ENCODE measurements around the gene IL17B.

IL17B gene

DNA sequence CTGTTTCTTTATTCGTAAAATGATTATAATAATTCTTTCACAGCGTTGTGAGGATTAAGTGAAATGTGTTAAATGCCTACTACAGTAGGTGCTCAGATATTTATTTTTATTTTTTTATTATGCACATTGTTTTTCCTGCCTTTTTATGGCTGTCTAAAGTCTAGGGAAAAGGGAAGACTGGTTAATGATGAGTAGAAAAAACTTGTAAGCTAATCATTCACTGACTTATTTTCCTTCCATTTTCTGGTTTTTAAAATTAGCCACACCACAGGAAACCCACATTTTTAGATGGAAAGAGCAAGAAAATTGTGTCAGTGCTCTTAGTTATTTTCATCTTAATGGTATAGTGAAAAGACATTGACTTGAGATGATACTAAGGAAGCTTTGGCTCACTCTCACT, 25.2 kb downstream of the IL17B start:
- DNase-seq = no peak

DNA sequence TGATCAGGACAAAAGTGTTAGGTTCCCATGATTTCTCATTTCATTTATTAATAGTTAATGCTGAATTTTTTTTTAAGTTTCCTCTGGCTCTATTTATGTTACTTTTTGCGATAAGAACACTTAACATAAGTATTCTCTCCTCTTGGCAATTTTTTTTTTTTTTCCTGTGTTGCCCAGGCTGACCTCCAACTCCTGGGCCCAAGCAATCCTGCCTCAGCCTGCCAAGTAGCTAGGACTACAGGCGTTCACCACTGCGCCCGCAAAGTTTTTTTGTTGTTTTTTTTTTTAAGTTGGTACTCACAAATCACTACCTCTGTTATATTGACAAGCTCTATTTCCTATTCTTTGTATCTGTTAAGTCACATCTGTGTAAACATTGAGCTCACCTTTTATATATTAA, 26.9 kb downstream of the IL17B start:
- DNase-seq = no peak

DNA sequence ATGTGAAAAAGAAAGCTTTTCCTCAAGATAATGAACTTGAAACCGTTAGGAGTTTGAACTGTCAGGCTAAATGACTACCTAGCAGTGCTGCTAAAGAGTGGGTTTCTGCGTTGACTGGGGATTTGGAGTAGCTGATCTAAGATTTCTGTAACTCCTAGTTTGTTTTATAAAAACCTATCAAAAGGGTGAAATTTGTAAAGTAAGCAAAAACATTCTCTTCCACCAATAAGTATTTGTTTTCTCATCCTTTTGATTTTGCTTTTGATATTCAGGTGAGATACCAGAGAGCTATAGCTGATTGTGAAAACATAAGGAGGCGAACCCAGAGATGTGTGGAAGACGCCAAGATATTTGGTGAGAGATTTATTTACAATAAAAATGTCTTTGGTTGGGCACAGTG, 29.7 kb downstream of the IL17B start:
- DNase-seq = no peak

DNA sequence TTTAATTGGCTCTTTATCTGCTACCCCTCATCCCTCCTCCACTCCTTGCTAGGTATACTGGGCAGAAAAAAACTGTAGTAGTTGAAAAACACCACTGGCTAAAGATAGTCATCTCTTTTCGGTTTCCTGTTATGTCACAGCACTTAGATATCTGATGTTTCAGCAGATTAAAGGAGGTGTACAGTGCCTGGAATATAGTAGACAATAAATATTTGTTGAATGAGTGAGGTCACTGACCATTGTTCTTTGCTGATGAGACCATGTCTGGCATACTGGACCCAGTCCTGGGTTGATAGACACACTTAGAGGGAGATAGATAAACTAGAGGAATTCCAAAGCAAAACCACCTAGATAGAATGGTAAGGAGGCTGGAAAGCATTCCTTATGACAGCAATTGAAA, 30.6 kb downstream of the IL17B start:
- DNase-seq = peak; percentile 79

DNA sequence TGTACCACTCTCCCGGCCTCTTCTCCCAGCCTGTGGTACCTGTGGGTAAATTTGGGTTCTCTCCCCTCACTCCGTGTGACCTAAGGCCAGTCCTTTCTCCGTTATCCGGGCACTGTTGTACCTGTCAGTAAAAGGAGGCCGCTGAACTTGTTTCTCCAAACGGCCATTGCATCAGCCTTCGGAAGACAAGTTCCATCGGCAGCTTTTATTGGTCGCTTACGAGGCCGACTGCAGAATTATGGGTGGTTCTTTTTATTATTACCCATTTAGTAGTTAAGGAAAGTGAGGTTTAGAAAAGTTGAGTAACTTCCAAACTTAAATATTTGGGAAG, 33.2 kb downstream of the IL17B start:
- DNase-seq = no peak

DNA sequence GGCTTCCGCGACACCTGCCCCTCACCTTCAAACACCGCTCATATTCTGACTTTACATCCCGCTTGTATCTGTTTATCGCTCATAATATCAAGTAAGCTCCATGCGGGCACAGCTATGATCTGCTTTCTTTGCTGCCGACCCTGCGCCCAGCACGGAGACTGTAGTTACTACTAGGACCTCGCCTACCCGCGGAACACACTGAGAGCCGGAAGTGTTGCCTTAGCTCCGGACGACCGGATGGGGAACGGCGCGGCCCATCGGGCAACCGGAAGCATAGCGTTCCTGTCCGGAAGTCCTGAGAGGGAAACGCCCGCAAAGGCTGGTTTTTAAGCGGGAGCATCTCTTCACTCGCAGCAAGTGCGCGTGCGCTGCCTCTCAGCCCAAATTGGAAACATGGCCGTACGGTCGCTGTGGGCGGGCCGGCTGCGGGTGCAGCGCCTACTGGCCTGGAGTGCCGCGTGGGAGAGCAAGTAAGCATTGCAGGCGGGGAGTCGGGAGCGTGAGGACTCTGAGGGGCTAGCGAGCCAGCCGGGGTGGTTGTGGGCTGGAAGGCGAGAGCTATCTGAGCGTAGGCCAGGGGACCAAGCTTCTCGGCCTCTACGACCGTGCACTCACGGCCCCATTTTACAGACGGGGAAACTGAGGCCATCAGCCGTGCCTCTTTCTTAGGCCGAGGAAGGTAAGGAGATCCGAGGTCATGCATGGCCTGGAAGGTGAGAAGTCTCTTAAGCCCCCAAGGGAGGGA, 33.8 kb downstream of the IL17B start, which contains the start of gene GRPEL2:
Gene GRPEL2, plus strand, starts transcription at position 353 of the 745 bp plus-strand sequence. Its CDS starts 41 bp downstream, at position 394.
- DNase-seq = peak; percentile 93

DNA sequence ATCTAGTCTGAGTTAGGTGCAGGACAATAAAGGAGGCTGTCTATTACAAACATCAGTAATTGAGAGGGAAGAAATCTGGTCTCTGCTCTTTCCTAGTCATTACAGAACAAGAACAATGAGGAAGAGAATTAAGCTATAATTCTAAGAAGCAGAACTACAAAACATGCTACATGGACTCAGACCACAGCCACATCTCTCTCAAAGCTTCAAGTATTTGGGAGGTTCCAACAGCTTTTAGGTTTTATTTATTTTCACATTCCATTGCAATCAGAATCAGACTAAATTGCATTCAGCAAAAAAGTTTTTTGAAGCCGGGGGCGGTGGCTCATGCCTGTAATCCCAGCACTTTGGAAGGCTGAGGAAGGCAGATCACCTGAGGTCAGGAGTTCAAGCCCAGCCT, 34.9 kb downstream of the IL17B start:
- no peak for DNase-seq

DNA sequence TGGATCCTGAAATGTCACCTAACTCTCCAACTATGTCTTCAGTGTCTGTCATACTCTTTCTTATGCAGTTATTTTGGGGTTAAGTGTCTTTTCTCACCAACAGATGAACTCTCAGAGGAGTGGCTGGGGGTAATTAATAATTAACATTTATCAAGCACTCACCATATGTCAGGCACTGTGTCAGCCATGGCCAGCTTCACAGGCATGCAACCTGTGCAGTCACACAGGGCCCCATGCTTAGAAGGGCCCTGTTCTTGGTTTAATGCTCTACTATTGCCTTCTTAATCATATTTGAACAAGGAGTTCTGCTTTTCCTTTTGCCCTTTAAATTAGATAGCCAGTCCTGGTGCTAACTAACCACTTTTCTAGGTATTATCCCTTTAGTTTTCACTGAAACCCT, 37.2 kb downstream of the IL17B start:
- DNase-seq = no peak

DNA sequence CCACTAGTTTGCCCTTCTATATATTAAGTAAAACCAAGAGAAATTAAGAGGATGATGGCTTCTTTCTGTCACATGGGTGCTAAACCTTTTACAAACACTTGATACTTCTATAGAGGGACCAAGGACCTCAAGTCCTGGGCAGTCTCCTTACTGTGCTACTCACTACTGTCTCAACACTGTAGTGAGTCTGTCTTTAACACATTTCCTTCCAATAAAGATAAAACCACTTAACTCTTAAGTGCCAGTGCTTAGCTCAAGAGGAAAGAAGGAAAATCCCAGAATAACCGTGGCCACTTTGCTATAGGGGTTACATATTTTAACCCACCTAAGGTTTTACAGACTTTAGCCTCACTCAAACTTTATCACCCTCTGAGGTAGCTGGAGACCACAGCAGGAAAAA, 38.2 kb downstream of the IL17B start:
- no peak for DNase-seq

DNA sequence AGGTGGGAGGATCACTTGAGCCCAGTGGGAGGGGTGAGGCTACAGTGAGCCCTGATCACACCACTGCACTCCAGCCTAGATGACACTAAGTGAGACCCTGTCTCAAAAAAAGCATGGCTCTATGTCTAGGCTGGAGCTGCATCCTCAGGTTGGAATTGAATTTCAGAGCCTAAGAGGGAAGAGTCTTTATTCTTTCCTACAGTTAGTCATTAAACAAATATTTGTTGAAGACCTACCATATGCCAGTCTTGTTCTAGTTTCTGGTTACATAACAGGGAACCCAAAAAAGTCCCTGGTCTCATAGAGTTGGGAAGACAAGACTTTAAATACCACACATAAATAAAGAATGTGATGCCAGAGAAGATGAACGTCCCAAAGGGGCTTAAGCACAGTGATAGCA, 40.7 kb downstream of the IL17B start:
- no peak for DNase-seq

DNA sequence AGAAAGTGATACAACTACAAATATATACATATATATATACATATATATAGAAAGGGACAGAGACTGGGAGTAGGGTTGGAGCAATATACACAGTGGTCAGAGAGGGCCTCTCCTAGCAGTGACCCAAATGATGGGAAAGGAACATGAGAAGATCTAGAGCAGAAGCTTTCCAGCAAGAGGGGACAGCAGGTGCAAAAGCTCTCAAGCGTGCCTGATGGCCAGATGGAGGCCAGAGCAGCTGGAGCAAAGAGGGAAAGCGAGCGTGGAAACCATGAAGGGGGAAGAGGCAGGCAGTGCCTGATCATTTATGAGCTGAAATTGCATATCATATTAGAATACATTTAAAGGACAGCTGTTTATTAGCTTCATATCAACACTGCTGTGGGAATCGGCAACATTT, 41.4 kb downstream of the IL17B start:
- no peak for DNase-seq

DNA sequence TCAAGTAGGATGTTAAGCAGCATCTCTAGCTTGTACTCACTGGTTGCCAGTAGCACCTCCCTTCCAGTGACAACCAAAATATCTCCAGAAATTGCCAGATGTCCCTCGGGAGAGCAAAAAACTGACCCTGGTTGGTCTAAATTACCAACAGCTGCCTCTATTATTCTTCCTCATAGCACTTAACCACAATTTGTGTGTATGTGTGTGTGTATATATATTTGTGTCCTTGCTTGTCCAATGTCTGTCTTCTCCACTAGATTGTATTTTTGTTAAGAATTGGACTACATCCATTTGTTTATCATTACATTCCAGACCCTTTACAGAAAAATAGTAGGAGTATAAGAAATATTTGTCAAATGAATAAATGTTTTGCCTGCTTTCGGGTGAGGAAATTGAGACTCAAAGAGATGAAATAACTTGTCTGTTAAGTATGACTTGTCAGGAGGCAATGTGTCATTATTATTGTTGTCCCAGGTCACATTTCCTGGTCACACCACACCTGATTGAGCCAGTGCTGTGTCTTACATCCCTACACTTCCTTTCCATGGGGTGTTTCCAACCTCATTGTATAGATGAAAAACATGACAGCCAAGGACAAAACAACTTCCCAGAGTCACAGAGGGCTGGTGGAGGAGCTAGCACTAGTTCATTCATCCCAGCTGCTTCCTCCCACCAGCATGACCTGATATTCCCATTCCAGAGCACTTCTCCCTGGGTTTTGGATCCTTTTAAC, 45.2 kb downstream of the IL17B start:
- no peak for DNase-seq

DNA sequence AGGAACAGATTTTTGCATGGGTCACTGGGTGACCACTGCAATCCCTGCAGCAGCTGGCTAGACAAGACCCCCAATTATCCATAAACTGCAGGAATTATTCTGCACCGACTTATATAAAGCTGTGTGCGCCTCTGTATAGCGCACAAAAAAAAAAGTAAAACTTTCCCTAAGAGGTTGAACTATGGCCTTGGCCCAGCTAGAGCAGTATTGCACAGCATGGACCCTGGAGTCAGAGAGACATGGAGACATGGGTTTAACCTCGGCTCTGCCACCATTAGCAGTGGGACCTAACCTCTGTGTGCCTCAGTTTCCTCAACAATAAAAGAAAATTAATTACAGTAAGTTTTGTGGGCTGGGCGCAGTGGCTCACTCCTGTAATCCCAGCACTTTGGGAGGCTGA, 50.9 kb downstream of the IL17B start:
- DNase-seq = no peak

DNA sequence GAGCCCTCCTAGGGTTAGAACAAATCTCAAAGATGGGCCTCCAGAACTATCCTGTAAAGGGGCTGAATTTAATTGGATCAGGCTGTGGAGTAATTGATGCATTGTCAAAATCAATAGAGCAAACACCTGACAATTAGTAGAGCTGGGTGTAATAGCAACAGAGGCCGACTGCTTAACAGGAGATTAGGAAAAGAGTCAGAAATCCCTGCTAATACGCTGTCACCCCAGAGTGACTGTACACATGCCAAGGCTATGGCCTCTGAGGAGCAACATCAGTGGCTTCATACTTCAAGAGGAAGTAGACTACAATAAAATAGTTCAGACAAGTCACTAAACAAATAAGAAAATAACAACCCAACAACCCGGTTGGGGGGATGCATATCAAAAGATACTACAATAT, 52.5 kb downstream of the IL17B start:
- no peak for DNase-seq

DNA sequence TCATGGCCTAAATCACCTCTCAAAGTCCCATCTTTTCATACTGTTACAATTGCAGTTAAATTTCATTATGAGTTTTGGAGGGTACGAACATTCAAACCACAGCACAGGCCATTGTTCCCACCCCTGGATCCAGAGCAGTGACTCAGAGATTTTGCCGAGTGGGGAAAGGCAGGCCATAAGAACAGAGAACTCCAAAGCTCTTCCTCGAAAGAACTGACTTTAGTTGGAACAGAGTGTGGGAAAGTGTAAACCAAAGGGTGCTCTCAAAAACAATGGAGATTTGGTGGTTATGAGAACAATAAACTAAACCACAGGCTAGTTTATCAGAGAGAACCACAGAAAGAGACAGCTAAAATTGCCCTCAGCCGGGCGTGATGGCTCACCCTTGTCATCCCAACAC, 53.2 kb downstream of the IL17B start:
- DNase-seq = no peak

DNA sequence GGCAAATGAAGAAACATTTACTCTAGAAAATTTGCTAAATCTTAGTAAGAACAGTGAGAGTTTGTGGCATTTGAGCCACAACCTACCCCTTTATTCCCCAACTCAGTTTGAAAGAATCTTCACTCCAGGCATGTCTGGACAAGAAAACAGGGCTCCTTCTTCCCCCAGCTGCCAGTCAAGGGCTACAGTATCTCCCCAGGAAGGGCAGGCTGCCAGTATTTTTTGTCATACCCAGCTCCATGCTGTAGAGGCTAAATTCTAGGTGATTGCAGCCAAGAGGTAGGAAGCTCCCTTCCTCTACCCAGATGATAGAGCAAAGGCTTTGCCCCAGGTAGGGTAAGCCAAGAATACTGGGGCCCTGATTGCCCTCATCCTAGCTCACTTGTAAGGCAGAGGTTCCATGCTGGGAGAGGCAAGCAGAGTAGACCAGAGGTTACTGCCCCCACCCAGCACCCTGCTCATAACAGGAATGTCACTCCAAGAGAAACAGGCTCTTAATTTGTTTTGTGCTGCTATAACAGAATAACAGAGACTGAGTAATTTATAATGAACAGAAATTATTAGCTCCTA, 53.8 kb downstream of the IL17B start:
- no peak for DNase-seq

DNA sequence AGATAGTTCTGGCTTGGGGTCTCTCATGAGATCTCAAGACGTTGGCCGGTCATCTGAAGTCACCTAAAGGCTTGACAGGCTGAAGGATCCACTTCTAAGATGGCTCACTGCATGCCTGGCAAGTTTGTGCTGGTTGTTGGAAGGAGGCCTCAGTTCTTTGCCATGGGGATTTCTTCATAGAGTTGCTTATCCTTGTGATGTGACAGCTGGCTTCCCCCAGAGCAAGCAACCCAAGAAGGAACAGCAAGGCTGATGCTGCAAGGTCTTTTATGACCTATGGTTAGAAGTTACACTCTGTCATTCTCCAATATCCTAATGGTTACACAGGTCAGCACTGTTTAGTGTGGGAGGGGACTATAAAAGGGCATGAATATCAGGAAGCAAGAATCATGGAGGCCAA, 54.5 kb downstream of the IL17B start:
- no peak for DNase-seq
